Endothelial cell of umbilical vein (primary cell): ENCODE measurements around the gene FGD6. TPM values are rescaled to one million over a fixed set of nuclear protein-coding genes. Genes with fewer than 3 reads are reported as not detected.

ENCODE experiments used
- BruUV-seq: library from RNA; stranded (reverse); fragments of 400-500 nt; replicated peaks from 2 replicates; lab custom pipeline; 2021; lab: Mats Ljungman, UMichigan
- CTCF ChIA-PET: fragments of 300-600, 350-600 bp; sonication (Branson Sonifier 250); formaldehyde crosslinking; loops from one replicate; lab custom pipeline; 2021; ENCODE audit warnings: antibody characterized with exemption, inconsistent platforms; lab: Charles Lee
- POLR2A ChIA-PET: fragments of 300-600, 350-600 bp; sonication (Branson Sonifier 250); formaldehyde crosslinking; loops from one replicate; lab custom pipeline; 2021; ENCODE audit warnings: antibody characterized with exemption, inconsistent platforms; lab: Charles Lee
- DNase-seq: peaks from one replicate; pipeline ENCODE4 v3.0.0-alpha.2; 2011; ENCODE audit warnings: low read depth, low spot score
- FAIRE-seq: peaks from 2 replicates; lab custom pipeline; 2011; peaks lifted over from hg19 to GRCh38; lab: Jason Lieb, UNC
- H2AFZ ChIP-seq: 2 replicates; pipeline ENCODE4 v1.6.0; 2012; ENCODE audit warnings: low read depth, low read length, control low read depth, inconsistent platforms
- H3K27ac ChIP-seq: 2 replicates; pipeline ENCODE4 v1.5.1; 2011; ENCODE audit warnings: low read depth, mild to moderate bottlenecking, control low read depth, low read length, moderate library complexity; ENCODE audit not compliant: insufficient read depth
- H3K27me3 ChIP-seq, 2 experiments: 2 replicates each; pipeline versions ENCODE4 v1.6.0 to v1.6.1; 2011; ENCODE audit warnings: low read length in 2 of 2, mixed read lengths in 1 of 2; ENCODE audit not compliant: control insufficient read depth in 2 of 2, insufficient read depth in 2 of 2
- H3K36me3 ChIP-seq, 2 experiments: 2 replicates in 1 of 2; 3 replicates in 1 of 2; pipeline ENCODE4 v1.5.1; 2011; ENCODE audit warnings: low read length in 2 of 2, mild to moderate bottlenecking in 1 of 2, moderate library complexity in 1 of 2; ENCODE audit not compliant: control insufficient read depth in 2 of 2, insufficient read depth in 2 of 2; ENCODE audit errors: extremely low read depth in 1 of 2
- H3K4me1 ChIP-seq: 3 replicates; pipeline ENCODE4 v1.5.1; 2011; ENCODE audit warnings: mild to moderate bottlenecking, low read length; ENCODE audit not compliant: control insufficient read depth, insufficient read depth; ENCODE audit errors: extremely low read depth
- H3K4me2 ChIP-seq: 2 replicates; pipeline ENCODE4 v1.6.1; 2011; ENCODE audit warnings: low read length, control low read depth, mixed read lengths; ENCODE audit not compliant: insufficient read depth
- H3K4me3 ChIP-seq, 3 experiments: fragments of 200-600 bp in 1 of 3; sonication (generic), shearing (Covaris generic) in 1 of 3; replicated peaks in 1 of 3; 2 replicates each; pipeline ENCODE4 v1.5.1; 2011 to 2016; ENCODE audit warnings: control low read depth in 3 of 3, low read length in 3 of 3, mild to moderate bottlenecking in 2 of 3, inconsistent platforms in 1 of 3, low read depth in 1 of 3, moderate library complexity in 1 of 3; ENCODE audit not compliant: insufficient read depth in 1 of 3
- H3K79me2 ChIP-seq: 2 replicates; pipeline ENCODE4 v1.6.0; 2012; ENCODE audit warnings: low read length, inconsistent platforms; ENCODE audit not compliant: control insufficient read depth, insufficient read depth
- H3K9ac ChIP-seq: replicated peaks from 2 replicates; pipeline ENCODE3; 2011; ENCODE audit warnings: low read length, control low read depth; ENCODE audit not compliant: insufficient read depth; ENCODE audit errors: extremely low read depth
- H3K9me1 ChIP-seq: replicated peaks from 3 replicates; pipeline ENCODE4 v1.6.0; 2011; ENCODE audit warnings: mild to moderate bottlenecking, low read length; ENCODE audit not compliant: control insufficient read depth, insufficient read depth; ENCODE audit errors: extremely low read depth
- H3K9me3 ChIP-seq: replicated peaks from 2 replicates; pipeline ENCODE4 v1.5.1; 2012; ENCODE audit warnings: low read length, inconsistent platforms; ENCODE audit not compliant: control insufficient read depth, insufficient read depth
- H4K20me1 ChIP-seq: replicated peaks from 2 replicates; pipeline ENCODE3; 2011; ENCODE audit warnings: mild to moderate bottlenecking, low read length; ENCODE audit not compliant: control insufficient read depth, insufficient read depth; ENCODE audit errors: extremely low read depth
- CTCF ChIP-seq, 2 donors: IDR thresholded peaks; 1 replicate in 1 of 2; 2 replicates in 1 of 2; pipeline ENCODE4 v1.5.1; 2011; ENCODE audit warnings: low read length in 2 of 2, mild to moderate bottlenecking in 2 of 2, moderate library complexity in 2 of 2, control low read depth in 1 of 2, inconsistent platforms in 1 of 2, low read depth in 1 of 2; ENCODE audit not compliant: insufficient read depth in 1 of 2; ENCODE audit errors: extremely low read depth in 1 of 2
- EZH2 ChIP-seq: IDR thresholded peaks from 2 replicates; pipeline ENCODE4 v1.6.1; 2012; ENCODE audit warnings: borderline replicate concordance, low read depth, mild to moderate bottlenecking, moderate library complexity, low read length, inconsistent platforms; ENCODE audit not compliant: severe bottlenecking
- FOS ChIP-seq: IDR thresholded peaks from 2 replicates; pipeline ENCODE4 v1.6.1; 2011; ENCODE audit warnings: mild to moderate bottlenecking, low read length, moderate library complexity, borderline replicate concordance; ENCODE audit not compliant: insufficient read depth
- GATA2 ChIP-seq: IDR thresholded peaks from 2 replicates; pipeline ENCODE4 v1.7.0; 2011; ENCODE audit warnings: low read depth, mild to moderate bottlenecking, moderate library complexity, mixed read lengths, low read length; ENCODE audit not compliant: insufficient read length, insufficient read depth
- JUN ChIP-seq: IDR thresholded peaks from 2 replicates; pipeline ENCODE4 v1.6.1; 2011; ENCODE audit warnings: borderline replicate concordance, low read depth; ENCODE audit not compliant: insufficient read length, insufficient read depth
- MAX ChIP-seq: IDR thresholded peaks from 2 replicates; pipeline ENCODE4 v1.6.1; 2011; ENCODE audit not compliant: insufficient read depth, insufficient read length
- MYC ChIP-seq: IDR thresholded peaks from one replicate; pipeline ENCODE4 v1.6.1; 2011; ENCODE audit warnings: mild to moderate bottlenecking, low read depth, low read length
- POLR2A ChIP-seq: IDR thresholded peaks from 2 replicates; pipeline ENCODE4 v1.6.1; 2012; ENCODE audit warnings: low read depth, mild to moderate bottlenecking, control low read depth, low read length
- POLR2AphosphoS5 ChIP-seq: IDR thresholded peaks from 2 replicates; pipeline ENCODE4 v1.6.1; 2012; ENCODE audit warnings: low read depth, mild to moderate bottlenecking, control low read depth, low read length, moderate library complexity; ENCODE audit not compliant: insufficient read depth
- dilution Hi-C: fragments of 300-500 bp; cut with MboI; formaldehyde crosslinking; loops from one replicate; pipeline ENCODE4 v1.15.0; 2019; ENCODE audit warnings: low sequenced_read_pairs; ENCODE audit not compliant: extremely low pct_ligation_motif_present
- intact Hi-C: fragments of 100-400 bp; cut with micrococcal nuclease; formaldehyde crosslinking; loops from one replicate; pipeline ENCODE4 v1.10.0; 2022
- polyA plus RNA-seq, 4 experiments: library from polyadenylated mRNA; depleted of rRNA in 3 of 4; stranded (reverse) in 3 of 4; unstranded in 1 of 4; fragments of >200 nt; gene quantifications; 2 replicates each; pipeline versions ENCODE4 v1.2.1 to v1.2.3, GENCODE V29; 2011 to 2012; ENCODE audit warnings: missing spikeins in 1 of 4
- total RNA-seq: library from RNA; stranded (reverse); gene quantifications from 2 replicates; pipeline ENCODE4 v1.2.3, GENCODE V29; 2021

FGD6 gene
- total and polyA plus RNA-seq, 2 donors (not counting 3 experiments of a cell fraction or from before 2014, with no cell fraction given) = 5.9 to 14.0 TPM

GRCh38 chr12:95146769-95147168, 70.5 kb downstream of the FGD6 start:
- H3K4me1 ChIP-seq = peaks cover 8% of the 10 kb centered on the region
- no peak overlapping the region for H3K4me3 ChIP-seq
- no peak overlapping the region for H3K4me2 ChIP-seq
- ChIA-PET POLR2A (no interaction called here), CTCF (interaction anchor here (1.0 to 2.3 kb wide), 5 partner anchors 12 to 71 kb away, joined by 3 to 7 read pairs (median 4); partner anchors contain the start of genes FGD6 and VEZT)
- H2AFZ ChIP-seq = no peak overlapping the region
- H3K27ac ChIP-seq = no peak overlapping the region
- no TSS peak for BruUV-seq
- H3K27me3 ChIP-seq = no peaks in the 10 kb centered on the region
- H4K20me1 ChIP-seq = no peaks in the 10 kb centered on the region
- FAIRE-seq (no peak), DNase-seq (no peak)
- TF ChIP-seq FOS (no peak), POLR2A (no peak), MAX (no peak), CTCF (IDR thresholded peaks at IDR 0.05; ENCODE audit: extremely low read depth in 1 of 2, insufficient read depth in 1 of 2, low read depth in 1 of 2, low read length in 2 of 2) (no peak), MYC (no peak), JUN (no peak), EZH2 (no peak), POLR2AphosphoS5 (no peak), GATA2 (no peak)
- no peak overlapping the region for H3K9ac ChIP-seq
- intact Hi-C loops = no loop called here
- H3K36me3 ChIP-seq = no peaks in the 10 kb centered on the region
- H3K9me1 ChIP-seq = no peaks in the 10 kb centered on the region
- no peaks in the 10 kb centered on the region for H3K9me3 ChIP-seq
- dilution Hi-C loops = no loop called here
- no peaks in the 10 kb centered on the region for H3K79me2 ChIP-seq
